ENCODE data around the gene FAM98B. TPM values are rescaled to one million over a fixed set of nuclear protein-coding genes. Genes with fewer than 3 reads are reported as not detected.

Gene FAM98B
- total RNA-seq, 1 donor from 2014 or later: 30.7 TPM

DNA sequence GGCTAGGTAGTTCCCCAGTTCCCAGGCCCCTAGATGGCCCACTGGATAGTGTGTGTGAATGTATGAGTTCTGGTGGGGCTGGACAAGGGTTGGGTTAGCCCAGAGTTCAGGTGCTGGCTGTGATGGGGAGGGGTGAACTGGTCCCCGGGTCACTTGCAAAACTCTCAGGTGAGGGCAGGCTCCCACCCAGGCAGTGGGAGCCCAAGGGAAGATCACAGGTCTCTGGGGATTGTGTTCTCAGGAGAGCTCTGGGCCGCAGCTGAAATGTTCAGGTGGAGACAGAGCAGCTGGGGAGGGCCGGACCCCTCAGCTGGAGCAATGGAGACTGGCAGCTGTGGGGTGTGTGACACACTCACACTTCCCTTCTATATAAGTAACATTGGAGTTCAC is 12.8 kb upstream of the FAM98B start:
- POLR2A ChIA-PET: interaction anchor here (1.5 to 1.7 kb wide), 2 partner anchors 13 to 123 kb away, joined by 7 to 9 read pairs; partner anchors contain the start of genes FAM98B and RASGRP1

DNA sequence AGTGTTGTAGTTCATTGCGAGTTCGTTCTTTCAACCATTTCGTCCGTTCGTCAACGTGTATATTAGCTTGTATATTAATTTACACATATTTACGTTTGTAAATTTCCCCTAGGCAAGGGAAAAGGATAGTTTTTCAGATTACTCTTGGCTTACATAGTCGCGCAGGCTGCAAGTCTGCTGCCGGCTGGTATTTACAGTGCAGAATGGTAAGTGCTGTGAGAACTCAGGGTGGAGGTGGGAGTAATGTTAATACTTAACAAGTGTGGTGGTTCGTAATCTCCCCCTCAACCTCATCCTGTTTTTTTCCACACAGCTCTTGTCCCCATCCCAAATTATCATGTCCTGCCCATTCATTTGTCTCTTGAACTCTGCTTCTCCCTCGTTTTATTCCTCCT is 766 bp downstream of the FAM98B start:
- DNase-seq (no peak), ATAC-seq (ENCODE audit: low read depth) (no peak)
- TF ChIP-seq, protein P1, sequence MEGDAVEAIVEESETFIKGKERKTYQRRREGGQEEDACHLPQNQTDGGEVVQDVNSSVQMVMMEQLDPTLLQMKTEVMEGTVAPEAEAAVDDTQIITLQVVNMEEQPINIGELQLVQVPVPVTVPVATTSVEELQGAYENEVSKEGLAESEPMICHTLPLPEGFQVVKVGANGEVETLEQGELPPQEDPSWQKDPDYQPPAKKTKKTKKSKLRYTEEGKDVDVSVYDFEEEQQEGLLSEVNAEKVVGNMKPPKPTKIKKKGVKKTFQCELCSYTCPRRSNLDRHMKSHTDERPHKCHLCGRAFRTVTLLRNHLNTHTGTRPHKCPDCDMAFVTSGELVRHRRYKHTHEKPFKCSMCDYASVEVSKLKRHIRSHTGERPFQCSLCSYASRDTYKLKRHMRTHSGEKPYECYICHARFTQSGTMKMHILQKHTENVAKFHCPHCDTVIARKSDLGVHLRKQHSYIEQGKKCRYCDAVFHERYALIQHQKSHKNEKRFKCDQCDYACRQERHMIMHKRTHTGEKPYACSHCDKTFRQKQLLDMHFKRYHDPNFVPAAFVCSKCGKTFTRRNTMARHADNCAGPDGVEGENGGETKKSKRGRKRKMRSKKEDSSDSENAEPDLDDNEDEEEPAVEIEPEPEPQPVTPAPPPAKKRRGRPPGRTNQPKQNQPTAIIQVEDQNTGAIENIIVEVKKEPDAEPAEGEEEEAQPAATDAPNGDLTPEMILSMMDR (IDR thresholded peaks at IDR 0.05): no peak
- Mint-ChIP-seq H3K4me1 (peaks cover 39% of the 10 kb centered on the region), H3K27ac (peak overlapping the region; percentile 91), H3K36me3 (ENCODE audit: low read depth) (peaks cover 13% of the 10 kb centered on the region), H3K9me3 (no peaks in the 10 kb centered on the region), H3K4me3 (peak overlapping the region; percentile 97), H3K27me3 (peaks cover 2% of the 10 kb centered on the region)
- CTCF ChIA-PET: interaction anchor here (0.7 to 3.2 kb wide), 9 partner anchors 14 to 244 kb away, joined by 3 to 32 read pairs (median 8); partner anchors contain the start of gene RASGRP1
- POLR2A ChIA-PET: interaction anchor here (0.8 to 2.6 kb wide), 9 partner anchors 10 to 233 kb away, joined by 3 to 13 read pairs (median 8); partner anchors contain the start of gene RASGRP1
- intact Hi-C loops (cut with micrococcal nuclease): loop anchor here (1.0 to 5.0 kb wide), 7 partner anchors 20 to 1328 kb away; partner anchors contain the start of genes FSIP1, RASGRP1 and SPRED1

More for the DNA sequence above, 12.8 kb upstream of the FAM98B start:
- Mint-ChIP-seq H3K27me3 (peaks cover 32% of the 10 kb centered on the region), H3K9me3 (peaks cover 2% of the 10 kb centered on the region), H3K27ac (no peak overlapping the region), H3K4me1 (peaks cover 5% of the 10 kb centered on the region), H3K36me3 (ENCODE audit: low read depth) (no peaks in the 10 kb centered on the region), H3K4me3 (no peak overlapping the region)
- no peak for DNase-seq
- no peak for ATAC-seq (ENCODE audit: low read depth)
- CTCF ChIA-PET: interaction anchor here (1.0 to 4.9 kb wide), 20 partner anchors 10 to 265 kb away, joined by 3 to 130 read pairs (median 6); partner anchors contain the start of genes FAM98B and RASGRP1
- intact Hi-C loops (cut with micrococcal nuclease): loop anchor here (5.0 kb wide), 1 partner anchor 1316 kb away; no protein-coding TSS in a partner anchor
- TF ChIP-seq, protein P1 (IDR thresholded peaks at IDR 0.05): no peak

DNA sequence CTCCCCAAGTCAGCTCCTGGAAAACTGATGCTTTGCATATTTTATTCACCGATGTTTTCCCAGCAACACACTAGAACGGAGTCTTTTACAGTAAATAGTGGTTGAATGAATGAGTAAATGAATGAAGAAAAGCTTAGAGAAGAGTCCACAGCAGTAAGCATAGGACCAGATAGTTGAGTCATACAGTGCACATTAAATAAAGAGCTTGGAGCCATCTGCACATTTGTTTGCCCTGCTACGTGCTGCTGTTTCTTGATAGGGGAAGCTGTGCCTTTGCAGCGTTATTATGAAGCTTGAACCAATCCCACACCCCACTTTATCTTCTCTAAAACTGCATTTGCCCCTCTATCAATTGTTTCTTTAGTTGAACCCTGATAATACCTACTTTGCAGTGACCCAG is 1.2 kb downstream of the FAM98B start:
- no peak for ATAC-seq (ENCODE audit: low read depth)

DNA sequence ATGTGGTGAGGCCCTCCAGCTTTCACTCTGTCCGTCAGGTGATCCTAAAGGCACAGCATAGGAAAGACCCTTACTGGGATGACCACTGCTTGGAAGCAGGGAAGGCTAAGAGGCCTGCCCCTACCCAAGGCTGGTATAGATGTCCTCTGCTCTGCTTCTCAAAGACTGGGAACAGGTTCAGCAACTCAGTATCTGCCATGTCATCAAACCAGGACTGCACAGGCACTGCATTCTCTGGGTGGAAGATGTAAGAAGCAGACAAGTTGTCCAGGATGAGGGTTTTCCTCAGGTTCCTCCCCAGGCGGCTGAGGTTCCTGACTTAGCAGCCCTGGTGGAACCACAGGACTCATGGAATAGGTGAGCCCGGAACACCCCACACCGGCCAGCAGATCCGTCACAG is 4.7 kb downstream of the FAM98B start:
- CTCF ChIA-PET: interaction anchor here (1.1 to 3.4 kb wide), 3 partner anchors 11 to 232 kb away, joined by 3 to 12 read pairs (median 6); no protein-coding TSS in a partner anchor

More for the DNA sequence above, 1.2 kb downstream of the FAM98B start:
- Mint-ChIP-seq H3K9me3 (no peaks in the 10 kb centered on the region), H3K4me3 (peak overlapping the region; percentile 97), H3K27me3 (peaks cover 2% of the 10 kb centered on the region), H3K4me1 (peaks cover 43% of the 10 kb centered on the region), H3K36me3 (ENCODE audit: low read depth) (peaks cover 13% of the 10 kb centered on the region), H3K27ac (peak overlapping the region; percentile 91)
- no peak for DNase-seq
- CTCF ChIA-PET: interaction anchor here (1.4 to 3.2 kb wide), 6 partner anchors 14 to 244 kb away, joined by 6 to 32 read pairs (median 10); partner anchors contain the start of gene RASGRP1
- TF ChIP-seq, protein P1 (IDR thresholded peaks at IDR 0.05): no peak
- intact Hi-C loops (cut with micrococcal nuclease): loop anchor here (2.0 kb wide), 1 partner anchor 20 kb away; no protein-coding TSS in a partner anchor
- POLR2A ChIA-PET: interaction anchor here (0.9 to 2.6 kb wide), 7 partner anchors 10 to 233 kb away, joined by 3 to 13 read pairs (median 9); partner anchors contain the start of gene RASGRP1

DNA sequence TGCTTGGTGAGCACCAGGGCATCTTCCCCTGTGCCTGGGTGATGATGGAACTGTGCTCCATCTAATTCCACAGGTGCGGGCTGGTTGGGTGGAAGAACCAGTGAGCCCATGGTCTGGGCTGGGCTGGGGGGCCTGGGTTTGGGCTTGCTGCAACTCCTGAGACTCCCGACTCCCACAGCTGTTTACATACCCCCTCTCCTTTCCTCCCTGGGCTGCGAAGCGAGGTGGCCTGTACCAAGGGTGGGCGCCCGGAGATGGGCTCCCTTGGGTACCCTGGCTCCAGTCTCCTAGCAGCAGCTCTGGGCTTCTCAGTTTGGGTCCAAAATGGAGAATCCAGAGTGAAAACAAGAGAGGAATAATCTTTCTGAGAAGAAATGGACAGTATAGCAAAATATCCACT is 5.6 kb downstream of the FAM98B start:
- ChIA-PET CTCF (interaction anchor here (3.4 kb wide), 1 partner anchor 19 kb away, joined by 12 read pairs; no protein-coding TSS in a partner anchor), POLR2A (no interaction called here)
- no peak for ATAC-seq (ENCODE audit: low read depth)
- intact Hi-C loops (cut with micrococcal nuclease): no loop called here
- H3K27ac Mint-ChIP-seq: no peak overlapping the region
- H3K4me3 Mint-ChIP-seq: no peak overlapping the region
- peaks cover 49% of the 10 kb centered on the region for H3K4me1 Mint-ChIP-seq
- H3K9me3 Mint-ChIP-seq: no peaks in the 10 kb centered on the region
- H3K27me3 Mint-ChIP-seq: no peaks in the 10 kb centered on the region
- TF ChIP-seq, protein P1 (IDR thresholded peaks at IDR 0.05): no peak
- DNase-seq: no peak
- H3K36me3 Mint-ChIP-seq (ENCODE audit: low read depth): peaks cover 6% of the 10 kb centered on the region

More for the DNA sequence above, 4.7 kb downstream of the FAM98B start:
- no peak for DNase-seq
- TF ChIP-seq, protein P1 (IDR thresholded peaks at IDR 0.05): no peak
- POLR2A ChIA-PET: no interaction called here
- peaks cover 55% of the 10 kb centered on the region for H3K4me1 Mint-ChIP-seq
- no peak overlapping the region for H3K27ac Mint-ChIP-seq
- no peak overlapping the region for H3K4me3 Mint-ChIP-seq
- no peak for ATAC-seq (ENCODE audit: low read depth)
- H3K27me3 Mint-ChIP-seq: no peaks in the 10 kb centered on the region
- H3K36me3 Mint-ChIP-seq (ENCODE audit: low read depth): peaks cover 13% of the 10 kb centered on the region
- intact Hi-C loops (cut with micrococcal nuclease): no loop called here
- H3K9me3 Mint-ChIP-seq: no peaks in the 10 kb centered on the region

Data from activated B cell treated with CpG ODN at 0.5 μM for 24 hours (primary cell).